Peyer's patch (tissue), 4 donors: Measurements from ENCODE around the gene ZYG11B. TPM values are rescaled to one million over a fixed set of nuclear protein-coding genes. Genes with fewer than 3 reads are reported as not detected.
"Not testable (repeated sequence)": the region's sequence is repeated elsewhere in the genome, so short reads cannot be mapped to it uniquely, and the experiment has no call there.

ENCODE experiments used
- DNase-seq, 3 donors: peaks; one replicate each; pipeline ENCODE4 v3.0.0-alpha.2; 2017 to 2019
- H3K27ac ChIP-seq, 4 donors: fragments of 200-600 bp; sonication (generic); one replicate each; pipeline ENCODE4 v1.5.1; 2016 to 2019
- H3K27me3 ChIP-seq, 2 donors: fragments of 200-600 bp; sonication (generic); one replicate each; pipeline ENCODE4 v1.5.1; 2019
- H3K36me3 ChIP-seq, 3 donors: fragments of 200-600 bp; sonication (generic); one replicate each; pipeline ENCODE4 v1.5.1; 2016 to 2019
- H3K4me1 ChIP-seq, 4 donors: fragments of 200-600 bp; sonication (generic); one replicate each; pipeline ENCODE4 v1.5.1; 2016 to 2019
- H3K4me3 ChIP-seq, 4 donors: fragments of 200-600 bp; sonication (generic); 1 replicate in 3 of 4; 2 replicates in 1 of 4; pipeline ENCODE4 v1.5.1; 2016 to 2019; ENCODE audit warnings: mild to moderate bottlenecking in 1 of 4
- H3K9me3 ChIP-seq, 4 donors: fragments of 200-600 bp; sonication (generic); one replicate each; pipeline ENCODE4 v1.5.1; 2016 to 2019; ENCODE audit warnings: mild to moderate bottlenecking in 1 of 4
- POLR2A ChIP-seq, 2 donors: fragments of 450-650 bp; IDR thresholded peaks; one replicate each; pipeline ENCODE4 v1.5.1; 2017; ENCODE audit warnings: antibody characterized with exemption in 2 of 2, mild to moderate bottlenecking in 2 of 2, moderate library complexity in 2 of 2
- total RNA-seq, 4 donors: library from RNA; depleted of rRNA; stranded (reverse); fragments of >200 nt; gene quantifications; one replicate each; pipeline ENCODE4 v1.1.0, GENCODE V29; 2016
- TF ChIP-seq, protein P1 (sequence below), 6 experiments: fragments of 450-650 bp in 4 of 6; fragments of 200-600 bp in 2 of 6; sonication (generic) in 1 of 6; IDR thresholded peaks; one replicate each; pipeline ENCODE4 v1.5.1; 2017 to 2019; ENCODE audit warnings: antibody characterized with exemption in 6 of 6, mild to moderate bottlenecking in 3 of 6, moderate library complexity in 1 of 6

ZYG11B gene
- total RNA-seq, 4 donors from 2014 or later: 21.4 to 36.3 (median 27.8) TPM

- Histone ChIP-seq H3K27me3 (no peaks in the 10 kb centered on the region), H3K36me3 (no peaks in the 10 kb centered on the region), H3K4me1 (no peaks in the 10 kb centered on the region), H3K9me3 (no peaks in the 10 kb centered on the region), H3K4me3 (no peak overlapping the region), H3K27ac (no peak overlapping the region)
- no peak for DNase-seq
- TF ChIP-seq POLR2A (IDR thresholded peaks at IDR 0.05): no peak
- TF ChIP-seq, protein P1, sequence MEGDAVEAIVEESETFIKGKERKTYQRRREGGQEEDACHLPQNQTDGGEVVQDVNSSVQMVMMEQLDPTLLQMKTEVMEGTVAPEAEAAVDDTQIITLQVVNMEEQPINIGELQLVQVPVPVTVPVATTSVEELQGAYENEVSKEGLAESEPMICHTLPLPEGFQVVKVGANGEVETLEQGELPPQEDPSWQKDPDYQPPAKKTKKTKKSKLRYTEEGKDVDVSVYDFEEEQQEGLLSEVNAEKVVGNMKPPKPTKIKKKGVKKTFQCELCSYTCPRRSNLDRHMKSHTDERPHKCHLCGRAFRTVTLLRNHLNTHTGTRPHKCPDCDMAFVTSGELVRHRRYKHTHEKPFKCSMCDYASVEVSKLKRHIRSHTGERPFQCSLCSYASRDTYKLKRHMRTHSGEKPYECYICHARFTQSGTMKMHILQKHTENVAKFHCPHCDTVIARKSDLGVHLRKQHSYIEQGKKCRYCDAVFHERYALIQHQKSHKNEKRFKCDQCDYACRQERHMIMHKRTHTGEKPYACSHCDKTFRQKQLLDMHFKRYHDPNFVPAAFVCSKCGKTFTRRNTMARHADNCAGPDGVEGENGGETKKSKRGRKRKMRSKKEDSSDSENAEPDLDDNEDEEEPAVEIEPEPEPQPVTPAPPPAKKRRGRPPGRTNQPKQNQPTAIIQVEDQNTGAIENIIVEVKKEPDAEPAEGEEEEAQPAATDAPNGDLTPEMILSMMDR (IDR thresholded peaks at IDR 0.05): no peak
These were observed 15.0 kb downstream of the ZYG11B start for GRCh38 chr1:52741259-52741658.

- H3K27ac ChIP-seq: no peak overlapping the region
- peaks cover 0 to 5% (median 0%) of the 10 kb centered on the region in 4 donors for H3K4me1 ChIP-seq
- no peaks in the 10 kb centered on the region for H3K36me3 ChIP-seq
- H3K27me3 ChIP-seq: no peaks in the 10 kb centered on the region
- TF ChIP-seq, protein P1 (IDR thresholded peaks at IDR 0.05): no peak
- no peak for TF ChIP-seq POLR2A (IDR thresholded peaks at IDR 0.05)
- no peak for DNase-seq
- no peaks in the 10 kb centered on the region for H3K9me3 ChIP-seq
- no peak overlapping the region for H3K4me3 ChIP-seq
These were observed 19.9 kb downstream of the ZYG11B start for GRCh38 chr1:52746189-52746588.

- no peak overlapping the region for H3K4me3 ChIP-seq
- peaks cover 0 to 5% (median 0%) of the 10 kb centered on the region in 4 donors for H3K4me1 ChIP-seq
- no peak for TF ChIP-seq POLR2A (IDR thresholded peaks at IDR 0.05)
- TF ChIP-seq, protein P1 (IDR thresholded peaks at IDR 0.05): no peak
- H3K36me3 ChIP-seq: no peaks in the 10 kb centered on the region
- no peak overlapping the region for H3K27ac ChIP-seq
- no peaks in the 10 kb centered on the region for H3K27me3 ChIP-seq
- H3K9me3 ChIP-seq: no peaks in the 10 kb centered on the region
- DNase-seq: no peak
These were observed 21.2 kb downstream of the ZYG11B start for GRCh38 chr1:52747450-52747849.

GRCh38 chr1:52748119-52748518, 21.9 kb downstream of the ZYG11B start:
- no peak overlapping the region for H3K4me3 ChIP-seq
- H3K36me3 ChIP-seq: no peaks in the 10 kb centered on the region
- H3K9me3 ChIP-seq: no peaks in the 10 kb centered on the region
- no peak for TF ChIP-seq POLR2A (IDR thresholded peaks at IDR 0.05)
- TF ChIP-seq, protein P1 (IDR thresholded peaks at IDR 0.05): peak in 4 of 6 experiments; percentile 24 to 57 (median 41)
- H3K27ac ChIP-seq: no peak overlapping the region
- H3K4me1 ChIP-seq: peaks cover 0 to 5% (median 0%) of the 10 kb centered on the region in 4 donors
- no peak for DNase-seq
- H3K27me3 ChIP-seq: no peaks in the 10 kb centered on the region

- not testable (repeated sequence) for H3K9me3 ChIP-seq, DNase-seq, H3K36me3 ChIP-seq, H3K4me1 ChIP-seq, H3K27ac ChIP-seq, H3K27me3 ChIP-seq, H3K4me3 ChIP-seq
These were observed 23.2 kb downstream of the ZYG11B start for GRCh38 chr1:52749496-52749895.

DNA sequence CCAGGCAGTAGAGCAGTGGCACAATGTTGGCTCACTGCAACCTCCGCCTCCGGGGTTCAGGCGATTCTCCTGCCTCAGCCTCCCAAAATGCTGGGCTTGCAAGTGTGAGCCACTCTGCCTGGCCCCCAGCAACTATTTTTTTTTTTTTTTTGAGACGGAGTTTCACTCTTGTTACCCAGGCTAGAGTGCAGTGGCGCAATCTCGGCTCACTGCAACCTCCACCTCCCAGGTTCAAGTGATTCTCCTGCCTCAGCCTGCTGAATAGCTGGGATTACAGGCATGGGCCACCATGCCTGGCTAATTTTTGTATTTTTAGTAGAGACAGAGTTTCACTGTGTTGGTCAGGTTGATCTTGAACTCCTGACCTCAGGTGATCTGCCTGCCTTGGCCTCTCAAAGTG, 23.9 kb downstream of the ZYG11B start:
- H3K27ac ChIP-seq, H3K4me1 ChIP-seq, H3K4me3 ChIP-seq, H3K27me3 ChIP-seq, H3K9me3 ChIP-seq, DNase-seq, H3K36me3 ChIP-seq: not testable (repeated sequence)
